K562 (cell line): ENCODE results near the gene CAMK2A. TPM values are rescaled to one million over a fixed set of nuclear protein-coding genes. Genes with fewer than 3 reads are reported as not detected.

Experiments used
- ATAC-seq: fragments of 200-7000 bp; cut with Tn5 transposase; 3 replicates; pipeline ENCODE4 v1.9.1; 2020; ENCODE audit warnings: moderate library complexity
- BruUV-seq: library from RNA; stranded (reverse); fragments of 400-500 nt; replicated peaks from 2 replicates; lab custom pipeline; 2021; lab: Mats Ljungman, UMichigan
- CTCF ChIA-PET: fragments of 300-600 bp; formaldehyde crosslinking; extraction: SDS; loops from one replicate; lab custom pipeline; 2021; ENCODE audit warnings: low intra/inter-chr PET ratio; lab: Yijun Ruan, JAX
- POLR2A ChIA-PET: fragments of 300-600, 350-650 bp; sonication (Branson Sonifier 250); formaldehyde crosslinking; extraction: SDS; loops from one replicate; lab custom pipeline; 2021; ENCODE audit warnings: antibody characterized with exemption, inconsistent platforms; lab: Yijun Ruan, JAX
- DNase-seq, 4 experiments: peaks; one replicate each; pipeline versions ENCODE4 v3.0.0 to v3.0.0-alpha.2; 2011 to 2018; ENCODE audit warnings: low spot score in 3 of 4, mixed read lengths in 3 of 4; ENCODE audit errors: extremely low read depth in 1 of 4
- FAIRE-seq: peaks from 2 replicates; lab custom pipeline; 2011; peaks lifted over from hg19 to GRCh38; lab: Jason Lieb, UNC
- H2AFZ ChIP-seq: 2 replicates; pipeline ENCODE4 v1.6.0; 2011; ENCODE audit warnings: low read depth, low read length, control low read depth, inconsistent platforms
- H3K27ac ChIP-seq: fragments of 200-600 bp; 3 replicates; pipeline ENCODE4 v1.8.0; 2011; ENCODE audit warnings: low read depth, mild to moderate bottlenecking, control low read depth, inconsistent platforms, low read length, moderate library complexity, mixed read lengths; ENCODE audit errors: extremely low read depth
- H3K27me3 ChIP-seq, 2 experiments: fragments of 300-600 bp in 1 of 2; 2 replicates in 1 of 2; 3 replicates in 1 of 2; pipeline versions ENCODE4 v1.6.0 to v1.8.0; 2011; ENCODE audit warnings: inconsistent platforms in 2 of 2, low read length in 2 of 2, mild to moderate bottlenecking in 1 of 2, mixed read lengths in 1 of 2, moderate library complexity in 1 of 2; ENCODE audit not compliant: control insufficient read depth in 2 of 2, insufficient read depth in 2 of 2
- H3K36me3 ChIP-seq: fragments of 300-600 bp; 3 replicates; pipeline ENCODE4 v1.8.0; 2011; ENCODE audit warnings: mild to moderate bottlenecking, low read length, inconsistent platforms; ENCODE audit not compliant: control insufficient read depth, insufficient read depth
- H3K4me1 ChIP-seq, 2 experiments: fragments of 200-600 bp in 1 of 2; replicated peaks in 1 of 2; 2 replicates in 1 of 2; 3 replicates in 1 of 2; pipeline versions ENCODE4 v1.5.1 to v1.8.0; 2011; ENCODE audit warnings: inconsistent platforms in 2 of 2, low read length in 2 of 2, mild to moderate bottlenecking in 1 of 2, mixed read lengths in 1 of 2, moderate library complexity in 1 of 2; ENCODE audit not compliant: control insufficient read depth in 2 of 2, insufficient read depth in 2 of 2
- H3K4me2 ChIP-seq: 2 replicates; pipeline ENCODE4 v1.6.1; 2011; ENCODE audit warnings: low read length, control low read depth, inconsistent platforms, mixed read lengths; ENCODE audit not compliant: insufficient read depth
- H3K4me3 ChIP-seq: fragments of 200-600 bp; sonication (generic), shearing (Covaris generic); 2 replicates; pipeline ENCODE4 v1.5.1; 2016; ENCODE audit warnings: control low read depth, inconsistent platforms
- H3K79me2 ChIP-seq: fragments of 200-600 bp; 3 replicates; pipeline ENCODE4 v1.8.0; 2011; ENCODE audit warnings: low read length, inconsistent platforms; ENCODE audit not compliant: control insufficient read depth, insufficient read depth
- H3K9ac ChIP-seq, 2 experiments: 2 replicates each; pipeline versions ENCODE4 v1.6.0 to v1.6.1; 2011; ENCODE audit warnings: low read depth in 2 of 2, low read length in 2 of 2, control low read depth in 1 of 2, inconsistent platforms in 1 of 2, mild to moderate bottlenecking in 1 of 2, mixed read lengths in 1 of 2; ENCODE audit not compliant: insufficient read depth in 1 of 2
- H3K9me1 ChIP-seq: one replicate; pipeline ENCODE4 v1.6.0; 2011; ENCODE audit warnings: inconsistent platforms, mild to moderate bottlenecking, low read length, moderate library complexity; ENCODE audit not compliant: control insufficient read depth, insufficient read depth
- H3K9me3 ChIP-seq: replicated peaks from 2 replicates; pipeline ENCODE4 v1.5.1; 2011; ENCODE audit warnings: low read depth, low read length, inconsistent platforms; ENCODE audit not compliant: control insufficient read depth, insufficient read depth
- H4K20me1 ChIP-seq: replicated peaks from 2 replicates; pipeline ENCODE4 v1.6.1; 2011; ENCODE audit warnings: low read length, inconsistent platforms, mixed read lengths; ENCODE audit not compliant: control insufficient read depth, insufficient read depth
- CBX5 ChIP-seq: IDR thresholded peaks from 2 replicates; pipeline ENCODE4 v1.6.1; 2014; ENCODE audit warnings: low read depth, borderline replicate concordance
- CHCHD3 ChIP-seq: fragments of 250-450 bp; sonication (Bioruptor Pico); IDR thresholded peaks from 2 replicates; pipeline ENCODE4 v2.1.2; 2022; ENCODE audit warnings: mild to moderate bottlenecking
- HCFC1 ChIP-seq: IDR thresholded peaks from 2 replicates; pipeline ENCODE4 v1.6.1; 2012; ENCODE audit warnings: low read depth, low read length, improper control_type of control experiment
- HDAC6 ChIP-seq: IDR thresholded peaks from 2 replicates; pipeline ENCODE4 v1.6.1; 2012; ENCODE audit warnings: low read depth, mild to moderate bottlenecking, control low read depth, inconsistent platforms, low read length, moderate library complexity
- NFATC3 ChIP-seq: fragments of 450-650 bp; IDR thresholded peaks from 2 replicates; pipeline ENCODE4 v1.6.1; 2017; ENCODE audit warnings: mild to moderate bottlenecking
- SNIP1 ChIP-seq: fragments of 450-650 bp; IDR thresholded peaks from 2 replicates; pipeline ENCODE4 v1.7.1; 2017; ENCODE audit warnings: low read depth, mild to moderate bottlenecking
- SNRNP70 ChIP-seq: fragments of 200-400 bp; formaldehyde crosslinking; optimal IDR thresholded peaks from 2 replicates; pipeline ENCODE3; 2017; ENCODE audit warnings: low read depth, low read length
- ZBTB17 ChIP-seq: fragments of 450-650 bp; formaldehyde crosslinking; IDR thresholded peaks from 2 replicates; pipeline ENCODE4 v1.4.0; 2020; ENCODE audit warnings: mild to moderate bottlenecking
- ZNF121 ChIP-seq: sonication (generic); formaldehyde crosslinking; conservative IDR thresholded peaks from 2 replicates; pipeline ENCODE4 v1.8.0; 2022; ENCODE audit warnings: missing genetic modification reagents
- ZNF282 ChIP-seq: sonication (generic); formaldehyde crosslinking; IDR thresholded peaks from 2 replicates; pipeline ENCODE4 v1.8.1; 2023; ENCODE audit warnings: missing genetic modification reagents
- ZNF696 ChIP-seq: fragments of 250-450 bp; sonication (Bioruptor Pico); conservative IDR thresholded peaks from 2 replicates; pipeline ENCODE4 v1.4.0; 2020; ENCODE audit warnings: mild to moderate bottlenecking, moderate library complexity
- ZSCAN29 ChIP-seq: fragments of 450-650 bp; IDR thresholded peaks from 2 replicates; pipeline ENCODE4 v1.6.1; 2017
- WGBS: fragments of 100-300 bp; shearing (Covaris generic); methylation state at CpG from one replicate; pipeline ENCODE4 v1.1.6; 2016; ENCODE audit warnings: low coverage, mixed read lengths; ENCODE audit not compliant: insufficient coverage; ENCODE audit errors: missing lambda C conversion rate; 5-methylcytosine and 5-hydroxymethylcytosine counted together
- in situ Hi-C: fragments of 300-500 bp; cut with MboI; formaldehyde crosslinking; loops from 4 replicates; pipeline ENCODE4 v1.15.0; 2018; ENCODE audit warnings: inconsistent platforms, mixed read lengths
- intact Hi-C: fragments of 100-400 bp; cut with micrococcal nuclease; formaldehyde crosslinking; loops from 2 replicates; pipeline ENCODE4 v1.14.2; 2022
- polyA plus RNA-seq, 8 experiments: library from polyadenylated mRNA; depleted of rRNA in 4 of 8; stranded (reverse) in 5 of 8; unstranded in 3 of 8; fragments of >200 nt; fragmentation: Nextera tagmentation in 2 of 8; fragmentation: Illumina TruSeq in 1 of 8; extraction: Ambion mirVana in 2 of 8; extraction: Trizol in 1 of 8; gene quantifications; 2 replicates each; pipeline versions ENCODE4 v1.2.1 to v1.2.3, GENCODE V29; 2011 to 2014; ENCODE audit warnings: inconsistent platforms in 1 of 8, missing spikeins in 1 of 8
- total RNA-seq, 7 experiments: library from RNA; depleted of rRNA in 6 of 7; stranded (reverse); fragments of >200 nt in 6 of 7; fragmentation: Illumina TruSeq in 2 of 7; extraction: Trizol in 2 of 7; gene quantifications; 2 replicates each; pipeline versions ENCODE4 v1.2.1 to v1.2.3, GENCODE V29; 2011 to 2021; ENCODE audit warnings: low replicate concordance in 1 of 7
- TF ChIP-seq, protein P1 (sequence below): fragments of 450-650 bp; IDR thresholded peaks from 2 replicates; pipeline ENCODE4 v1.6.1; 2018; ENCODE audit not compliant: partially characterized antibody

The CAMK2A gene
- total and polyA plus RNA-seq, 9 of the 15 experiments (the other 6 are each of a cell fraction or from before 2014, with no cell fraction given), result 0.01 to 0.18 (median 0.04) TPM; not detected in 6

DNA sequence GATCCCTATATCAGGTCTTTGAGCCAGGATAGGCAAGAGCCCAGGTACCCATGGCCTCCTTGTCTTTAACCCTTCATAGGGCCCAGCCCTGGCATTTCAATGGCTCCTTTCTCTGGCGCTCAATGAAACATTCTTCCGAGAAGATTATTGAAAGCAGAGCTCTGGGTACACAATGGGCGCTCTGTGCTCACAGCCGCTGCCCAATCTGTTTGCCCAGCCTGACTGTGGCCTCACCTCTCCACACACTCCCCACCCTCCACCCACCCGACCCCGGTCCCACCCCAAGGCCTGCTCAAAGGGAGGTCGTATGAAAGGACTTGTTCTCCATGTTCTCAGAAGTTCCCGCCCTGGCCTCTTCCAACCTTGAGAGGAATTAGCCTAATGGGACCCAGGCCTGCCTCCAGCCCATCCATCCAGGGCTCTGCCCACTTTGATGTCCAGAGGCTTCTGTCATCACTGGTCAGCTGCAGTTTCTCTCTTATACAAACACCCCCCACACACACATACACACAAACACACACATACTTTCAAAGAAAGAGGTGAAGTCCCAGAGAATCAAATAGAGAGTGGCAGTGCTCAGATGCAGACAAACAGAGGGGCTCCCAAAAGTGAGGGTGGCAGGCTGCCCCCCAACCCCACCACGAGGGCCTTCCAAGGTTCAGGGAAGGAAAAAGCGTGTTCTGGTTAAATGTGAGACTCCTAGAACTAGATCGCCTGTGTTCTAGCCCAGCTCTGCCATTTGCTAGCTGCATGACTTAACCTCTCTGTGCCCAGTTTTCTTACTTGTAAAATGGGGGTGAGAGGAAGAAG lies 18.2 kb upstream of the CAMK2A start:
- Histone ChIP-seq H3K27me3 (peaks cover 31 to 47% of the 10 kb centered on the region in 2 experiments), H3K9me3 (no peaks in the 10 kb centered on the region), H3K27ac (no peak overlapping the region), H3K4me1 (peaks cover 0 to 1% of the 10 kb centered on the region in 2 experiments; a peak in 1 of 5 replicates), H2AFZ (no peak overlapping the region), H4K20me1 (no peaks in the 10 kb centered on the region; the same call in 1 of the 2 replicates), H3K79me2 (no peaks in the 10 kb centered on the region), H3K9me1 (no peaks in the 10 kb centered on the region), H3K36me3 (no peaks in the 10 kb centered on the region), H3K4me3 (no peak overlapping the region), H3K9ac (no peak overlapping the region), H3K4me2 (no peak overlapping the region)
- DNase-seq (no peak), ATAC-seq (no peak), FAIRE-seq (no peak)
- in situ Hi-C loops, result no loop called here
- WGBS, result 8% methylated on average over 7 of the region's 11 CpGs
- CTCF ChIA-PET, result interaction anchor here (0.6 kb wide), 1 partner anchor 281 kb away, joined by 7 read pairs; no protein-coding TSS in a partner anchor
- intact Hi-C loops, result no loop called here
- POLR2A ChIA-PET, result interaction anchor here (1.4 kb wide), 1 partner anchor 9 kb away, joined by 3 read pairs; no protein-coding TSS in a partner anchor
- TF ChIP-seq HCFC1, result no peak
- no TSS peak for BruUV-seq

DNA sequence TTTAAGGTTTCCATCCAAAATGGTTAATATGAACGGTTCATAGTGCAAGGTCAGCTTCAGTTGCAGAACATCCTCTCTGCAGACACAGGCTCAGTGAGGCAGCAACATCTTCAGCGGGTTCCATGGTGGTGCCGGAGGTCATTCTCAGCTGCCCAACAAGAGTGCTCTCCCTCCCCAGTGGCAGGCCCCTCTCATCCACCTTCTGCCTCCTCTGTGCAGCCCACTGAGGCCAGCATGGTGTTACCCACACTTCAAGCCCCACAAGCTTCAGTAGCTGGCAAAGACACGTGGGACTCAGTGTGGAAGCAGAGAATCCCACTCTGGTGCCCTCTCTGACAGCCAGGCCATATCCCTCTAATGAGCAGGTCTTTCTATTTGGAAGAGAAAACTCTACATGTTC lies 17.2 kb upstream of the CAMK2A start:
- DNase-seq (no peak), ATAC-seq (no peak), FAIRE-seq (no peak)
- H2AFZ ChIP-seq, result no peak overlapping the region
- H3K27ac ChIP-seq, result no peak overlapping the region
- in situ Hi-C loops, result no loop called here
- CTCF ChIA-PET, result no interaction called here
- H4K20me1 ChIP-seq, result no peaks in the 10 kb centered on the region; the same call in 1 of the 2 replicates
- H3K9ac ChIP-seq, result no peak overlapping the region
- H3K9me3 ChIP-seq, result no peaks in the 10 kb centered on the region
- no peak overlapping the region for H3K4me3 ChIP-seq
- H3K9me1 ChIP-seq, result no peaks in the 10 kb centered on the region
- no TSS peak for BruUV-seq
- H3K4me2 ChIP-seq, result no peak overlapping the region
- intact Hi-C loops, result no loop called here
- POLR2A ChIA-PET, result interaction anchor here (0.6 kb wide), 1 partner anchor 101 kb away, joined by 3 read pairs; no protein-coding TSS in a partner anchor
- no peak for TF ChIP-seq SNIP1
- TF ChIP-seq SNRNP70, result no peak
- TF ChIP-seq, protein P1, sequence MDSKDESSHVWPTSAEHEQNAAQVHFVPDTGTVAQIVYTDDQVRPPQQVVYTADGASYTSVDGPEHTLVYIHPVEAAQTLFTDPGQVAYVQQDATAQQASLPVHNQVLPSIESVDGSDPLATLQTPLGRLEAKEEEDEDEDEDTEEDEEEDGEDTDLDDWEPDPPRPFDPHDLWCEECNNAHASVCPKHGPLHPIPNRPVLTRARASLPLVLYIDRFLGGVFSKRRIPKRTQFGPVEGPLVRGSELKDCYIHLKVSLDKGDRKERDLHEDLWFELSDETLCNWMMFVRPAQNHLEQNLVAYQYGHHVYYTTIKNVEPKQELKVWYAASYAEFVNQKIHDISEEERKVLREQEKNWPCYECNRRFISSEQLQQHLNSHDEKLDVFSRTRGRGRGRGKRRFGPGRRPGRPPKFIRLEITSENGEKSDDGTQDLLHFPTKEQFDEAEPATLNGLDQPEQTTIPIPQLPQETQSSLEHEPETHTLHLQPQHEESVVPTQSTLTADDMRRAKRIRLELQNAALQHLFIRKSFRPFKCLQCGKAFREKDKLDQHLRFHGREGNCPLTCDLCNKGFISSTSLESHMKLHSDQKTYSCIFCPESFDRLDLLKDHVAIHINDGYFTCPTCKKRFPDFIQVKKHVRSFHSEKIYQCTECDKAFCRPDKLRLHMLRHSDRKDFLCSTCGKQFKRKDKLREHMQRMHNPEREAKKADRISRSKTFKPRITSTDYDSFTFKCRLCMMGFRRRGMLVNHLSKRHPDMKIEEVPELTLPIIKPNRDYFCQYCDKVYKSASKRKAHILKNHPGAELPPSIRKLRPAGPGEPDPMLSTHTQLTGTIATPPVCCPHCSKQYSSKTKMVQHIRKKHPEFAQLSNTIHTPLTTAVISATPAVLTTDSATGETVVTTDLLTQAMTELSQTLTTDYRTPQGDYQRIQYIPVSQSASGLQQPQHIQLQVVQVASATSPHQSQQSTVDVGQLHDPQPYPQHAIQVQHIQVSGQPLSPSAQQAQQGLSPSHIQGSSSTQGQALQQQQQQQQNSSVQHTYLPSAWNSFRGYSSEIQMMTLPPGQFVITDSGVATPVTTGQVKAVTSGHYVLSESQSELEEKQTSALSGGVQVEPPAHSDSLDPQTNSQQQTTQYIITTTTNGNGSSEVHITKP, result no peak
- TF ChIP-seq CBX5, result no peak
- no peak for TF ChIP-seq ZNF282 (CRISPR knock-in tag)
- TF ChIP-seq HDAC6, result no peak
- TF ChIP-seq ZBTB17 (CRISPR knock-in tag), result no peak
- no peak for TF ChIP-seq CHCHD3
- no peak for TF ChIP-seq NFATC3
- TF ChIP-seq ZNF121, result no peak
- TF ChIP-seq ZSCAN29, result no peak
- no peak for TF ChIP-seq ZNF696 (CRISPR knock-in tag)
- H3K79me2 ChIP-seq, result no peaks in the 10 kb centered on the region
- H3K36me3 ChIP-seq, result no peaks in the 10 kb centered on the region
- peaks cover 28 to 52% of the 10 kb centered on the region in 2 experiments for H3K27me3 ChIP-seq
- 0% methylated on average over 4 of the region's 4 CpGs for WGBS
- peaks cover 0 to 10% of the 10 kb centered on the region in 2 experiments; a peak in 1 of 5 replicates for H3K4me1 ChIP-seq
